ENCODE results near the gene MRGPRD.

Gene MRGPRD

GRCh38 chr11:68980776-68981065 is at the start of gene MRGPRD:
TSS of gene MRGPRD (minus strand) at chr11:68980986. CDS start at chr11:68980986, 0 bp downstream.
- TF ChIP-seq CTCF (IDR thresholded peaks at IDR 0.05; ENCODE audit: borderline replicate concordance, control extremely low read depth, extremely low read depth, insufficient read depth, missing control alignments) = no peak

GRCh38 chr11:69030301-69030700 is 49.5 kb upstream of the MRGPRD start:
- TF ChIP-seq CTCF (IDR thresholded peaks at IDR 0.05; ENCODE audit: borderline replicate concordance, control extremely low read depth, extremely low read depth, insufficient read depth, missing control alignments) = no peak
- in situ Hi-C loops (cut with MboI; ENCODE audit: low sequenced_read_pairs, unreplicated experiment) = no loop called here
- no peak for DNase-seq (ENCODE audit: low spot score)

More at GRCh38 chr11:68980776-68981065, at the start of gene MRGPRD:
- in situ Hi-C loops (cut with MboI; ENCODE audit: low sequenced_read_pairs, unreplicated experiment) = no loop called here
- DNase-seq (ENCODE audit: low spot score) = no peak

GRCh38 chr11:69027704-69028372 is 47.1 kb upstream of the MRGPRD start:
- in situ Hi-C loops (cut with MboI; ENCODE audit: low sequenced_read_pairs, unreplicated experiment) = no loop called here
- no peak for TF ChIP-seq CTCF (IDR thresholded peaks at IDR 0.05; ENCODE audit: borderline replicate concordance, control extremely low read depth, extremely low read depth, insufficient read depth, missing control alignments)
- no peak for DNase-seq (ENCODE audit: low spot score)

GRCh38 chr11:69024509-69024908 is 43.7 kb upstream of the MRGPRD start:
- no peak for TF ChIP-seq CTCF (IDR thresholded peaks at IDR 0.05; ENCODE audit: borderline replicate concordance, control extremely low read depth, extremely low read depth, insufficient read depth, missing control alignments)
- DNase-seq (ENCODE audit: low spot score) = no peak
- in situ Hi-C loops (cut with MboI; ENCODE audit: low sequenced_read_pairs, unreplicated experiment) = no loop called here

GRCh38 chr11:69022260-69022659 is 41.5 kb upstream of the MRGPRD start:
- no peak for DNase-seq (ENCODE audit: low spot score)
- no peak for TF ChIP-seq CTCF (IDR thresholded peaks at IDR 0.05; ENCODE audit: borderline replicate concordance, control extremely low read depth, extremely low read depth, insufficient read depth, missing control alignments)
- in situ Hi-C loops (cut with MboI; ENCODE audit: low sequenced_read_pairs, unreplicated experiment) = no loop called here

- in situ Hi-C loops (cut with MboI; ENCODE audit: low sequenced_read_pairs, unreplicated experiment) = no loop called here
- no peak for TF ChIP-seq CTCF (IDR thresholded peaks at IDR 0.05; ENCODE audit: borderline replicate concordance, control extremely low read depth, extremely low read depth, insufficient read depth, missing control alignments)
- no peak for DNase-seq (ENCODE audit: low spot score)
Measured at GRCh38 chr11:69018924-69019323, 38.1 kb upstream of the MRGPRD start.

Measured in GM13976 (cell line).